GM12872 (cell line): ENCODE results near the gene LHFPL5.

ENCODE experiments used
- TF ChIP-seq, protein P1 (sequence below): IDR thresholded peaks from 3 replicates; pipeline ENCODE4 v1.5.1; 2011; ENCODE audit warnings: low read depth, mild to moderate bottlenecking, low read length, moderate library complexity; ENCODE audit not compliant: insufficient read depth

Gene LHFPL5

DNA sequence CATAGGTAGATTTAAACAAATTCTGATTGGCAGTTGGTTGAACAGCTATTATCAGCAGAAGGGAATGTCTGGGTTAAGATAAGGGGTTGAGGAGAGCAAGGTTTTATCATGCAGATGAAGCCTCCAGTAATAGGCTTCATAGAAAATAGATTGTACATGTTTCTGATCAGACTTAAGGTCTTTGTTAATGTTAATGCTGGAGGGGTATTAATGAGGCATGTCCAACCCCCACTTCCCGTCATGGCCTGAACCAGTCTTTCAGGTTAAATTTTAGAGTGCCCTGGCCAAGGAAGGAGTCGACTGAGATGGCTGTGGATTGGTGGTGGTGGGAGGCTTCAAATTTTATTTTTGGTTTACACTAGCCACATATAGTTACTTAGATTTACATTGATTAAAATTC lies 21.0 kb upstream of the LHFPL5 start:
- TF ChIP-seq, protein P1, sequence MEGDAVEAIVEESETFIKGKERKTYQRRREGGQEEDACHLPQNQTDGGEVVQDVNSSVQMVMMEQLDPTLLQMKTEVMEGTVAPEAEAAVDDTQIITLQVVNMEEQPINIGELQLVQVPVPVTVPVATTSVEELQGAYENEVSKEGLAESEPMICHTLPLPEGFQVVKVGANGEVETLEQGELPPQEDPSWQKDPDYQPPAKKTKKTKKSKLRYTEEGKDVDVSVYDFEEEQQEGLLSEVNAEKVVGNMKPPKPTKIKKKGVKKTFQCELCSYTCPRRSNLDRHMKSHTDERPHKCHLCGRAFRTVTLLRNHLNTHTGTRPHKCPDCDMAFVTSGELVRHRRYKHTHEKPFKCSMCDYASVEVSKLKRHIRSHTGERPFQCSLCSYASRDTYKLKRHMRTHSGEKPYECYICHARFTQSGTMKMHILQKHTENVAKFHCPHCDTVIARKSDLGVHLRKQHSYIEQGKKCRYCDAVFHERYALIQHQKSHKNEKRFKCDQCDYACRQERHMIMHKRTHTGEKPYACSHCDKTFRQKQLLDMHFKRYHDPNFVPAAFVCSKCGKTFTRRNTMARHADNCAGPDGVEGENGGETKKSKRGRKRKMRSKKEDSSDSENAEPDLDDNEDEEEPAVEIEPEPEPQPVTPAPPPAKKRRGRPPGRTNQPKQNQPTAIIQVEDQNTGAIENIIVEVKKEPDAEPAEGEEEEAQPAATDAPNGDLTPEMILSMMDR: no peak

DNA sequence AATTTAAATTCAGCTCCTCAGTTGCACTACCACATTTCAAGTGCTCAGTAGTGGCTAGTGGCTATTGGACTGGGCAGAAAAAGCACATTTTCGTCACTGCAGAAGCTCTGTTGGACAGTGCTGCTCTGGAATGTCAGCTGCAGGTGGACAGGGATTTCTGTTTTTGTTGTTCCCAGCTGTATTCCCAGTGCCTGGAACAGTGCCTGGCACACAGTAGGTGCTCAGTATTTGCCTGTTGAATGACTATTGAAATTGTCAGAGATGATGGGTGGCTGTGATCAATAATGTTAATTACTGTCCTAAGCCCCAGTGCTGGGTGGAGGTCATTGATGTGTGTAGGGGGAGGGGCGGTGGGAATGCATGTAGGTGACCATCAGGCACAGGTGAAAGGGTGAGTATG lies 18.9 kb upstream of the LHFPL5 start:
- TF ChIP-seq, protein P1: no peak

DNA sequence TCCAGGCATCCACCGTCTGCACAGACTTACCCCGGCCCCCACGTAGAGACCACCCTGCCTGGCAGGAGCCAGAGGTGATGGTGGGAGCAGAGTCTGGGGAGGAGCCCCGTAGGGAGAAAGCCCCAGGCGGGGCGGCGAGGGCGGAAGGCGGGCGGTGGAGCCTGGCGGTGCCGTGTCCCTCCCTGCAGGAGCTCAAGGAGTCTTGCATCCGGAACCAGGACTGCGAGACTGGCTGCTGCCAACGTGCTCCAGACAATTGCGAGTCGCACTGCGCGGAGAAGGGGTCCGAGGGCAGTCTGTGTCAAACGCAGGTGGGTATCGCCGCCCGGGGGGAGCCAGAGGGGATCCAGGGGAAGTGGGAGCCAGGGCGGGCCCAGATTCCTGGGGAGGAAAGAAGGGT lies 18.3 kb upstream of the LHFPL5 start:
- TF ChIP-seq, protein P1: no peak

DNA sequence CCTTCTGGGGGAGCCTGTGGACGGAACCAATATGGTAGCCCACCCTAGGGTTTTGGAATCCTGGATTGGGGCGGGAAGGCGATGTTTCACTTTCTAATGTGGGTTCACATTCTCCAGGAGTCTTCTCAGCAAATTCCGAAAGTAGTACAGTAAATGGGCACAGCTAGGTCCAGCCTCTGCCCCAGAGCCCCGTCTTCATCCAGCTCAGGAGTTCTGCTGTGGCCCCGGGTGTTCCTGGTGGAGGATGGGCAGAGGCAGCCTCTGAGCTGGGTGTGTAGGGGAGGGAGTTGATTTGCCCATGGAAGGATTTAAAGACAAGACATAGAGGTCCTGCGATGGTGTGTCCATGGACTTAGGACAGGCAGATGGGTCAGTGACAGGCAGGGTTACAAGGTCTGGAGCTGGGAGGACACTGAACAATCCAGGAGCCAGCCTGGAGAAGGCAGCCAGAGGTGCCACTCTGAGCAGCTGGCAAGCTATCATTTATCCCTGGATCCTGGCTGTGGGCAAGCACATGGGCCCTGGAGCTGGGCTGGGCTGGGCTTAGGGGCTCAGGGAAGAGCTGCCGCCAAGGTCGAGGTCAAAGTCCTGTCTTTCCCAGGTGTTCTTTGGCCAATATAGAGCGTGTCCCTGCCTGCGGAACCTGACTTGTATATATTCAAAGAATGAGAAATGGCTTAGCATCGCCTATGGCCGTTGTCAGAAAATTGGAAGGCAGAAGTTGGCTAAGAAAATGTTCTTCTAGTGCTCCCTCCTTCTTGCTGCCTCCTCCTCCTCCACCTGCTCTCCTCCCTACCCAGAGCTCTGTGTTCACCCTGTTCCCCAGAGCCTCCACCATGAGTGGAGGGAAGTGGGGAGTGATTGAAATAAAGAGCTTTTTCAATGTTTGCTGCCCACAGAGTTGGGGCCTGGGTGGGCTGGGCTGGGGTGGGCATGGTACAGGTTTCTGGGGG lies 17.6 kb upstream of the LHFPL5 start:
- TF ChIP-seq, protein P1: no peak

DNA sequence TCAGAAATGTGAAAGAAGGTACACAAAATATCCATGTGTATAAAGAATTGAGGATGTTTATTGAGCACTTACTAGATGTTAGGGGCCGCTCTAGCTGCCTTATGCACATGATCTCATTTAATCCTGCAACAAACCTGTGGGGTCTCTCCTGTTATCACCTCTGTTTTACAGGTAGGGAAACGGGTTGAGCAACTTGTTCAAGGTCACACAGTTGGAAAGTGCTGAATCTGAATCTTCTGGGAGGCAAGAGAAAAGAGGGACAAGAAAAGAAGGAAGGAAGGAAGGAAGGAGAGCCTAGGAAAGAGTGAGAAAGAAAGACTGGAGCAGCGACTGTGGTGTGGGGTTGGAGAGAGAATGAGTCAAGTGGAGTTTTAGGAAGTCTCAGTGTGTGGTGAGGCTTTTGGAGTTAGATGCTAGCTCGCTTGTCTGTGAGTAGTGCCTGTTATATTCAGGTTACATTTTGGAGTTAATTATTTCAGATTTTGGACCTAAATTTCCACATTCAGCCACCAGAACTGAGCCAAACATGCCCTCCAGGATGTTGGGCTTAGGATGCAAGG lies 16.6 kb upstream of the LHFPL5 start:
- TF ChIP-seq, protein P1: no peak

DNA sequence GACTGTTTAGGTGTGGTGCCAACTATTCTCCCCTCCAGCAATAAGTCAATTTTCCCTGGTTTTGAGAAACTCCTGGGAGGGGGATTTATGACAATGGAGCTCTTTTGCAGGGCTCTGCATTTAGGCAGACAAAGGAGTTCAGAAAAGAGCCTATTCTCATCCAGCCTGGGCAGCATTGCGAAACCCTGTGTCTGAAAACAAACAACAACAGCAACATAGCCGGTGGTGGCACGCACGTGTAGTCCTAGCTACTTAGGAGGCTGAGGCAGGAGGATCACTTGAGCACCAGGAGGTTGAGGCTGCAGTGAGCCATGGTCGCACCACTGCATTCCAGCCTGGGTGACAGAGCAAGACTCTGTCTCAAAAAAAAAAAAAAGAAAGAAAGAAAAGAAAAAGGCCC lies 14.5 kb upstream of the LHFPL5 start:
- TF ChIP-seq, protein P1: no peak

DNA sequence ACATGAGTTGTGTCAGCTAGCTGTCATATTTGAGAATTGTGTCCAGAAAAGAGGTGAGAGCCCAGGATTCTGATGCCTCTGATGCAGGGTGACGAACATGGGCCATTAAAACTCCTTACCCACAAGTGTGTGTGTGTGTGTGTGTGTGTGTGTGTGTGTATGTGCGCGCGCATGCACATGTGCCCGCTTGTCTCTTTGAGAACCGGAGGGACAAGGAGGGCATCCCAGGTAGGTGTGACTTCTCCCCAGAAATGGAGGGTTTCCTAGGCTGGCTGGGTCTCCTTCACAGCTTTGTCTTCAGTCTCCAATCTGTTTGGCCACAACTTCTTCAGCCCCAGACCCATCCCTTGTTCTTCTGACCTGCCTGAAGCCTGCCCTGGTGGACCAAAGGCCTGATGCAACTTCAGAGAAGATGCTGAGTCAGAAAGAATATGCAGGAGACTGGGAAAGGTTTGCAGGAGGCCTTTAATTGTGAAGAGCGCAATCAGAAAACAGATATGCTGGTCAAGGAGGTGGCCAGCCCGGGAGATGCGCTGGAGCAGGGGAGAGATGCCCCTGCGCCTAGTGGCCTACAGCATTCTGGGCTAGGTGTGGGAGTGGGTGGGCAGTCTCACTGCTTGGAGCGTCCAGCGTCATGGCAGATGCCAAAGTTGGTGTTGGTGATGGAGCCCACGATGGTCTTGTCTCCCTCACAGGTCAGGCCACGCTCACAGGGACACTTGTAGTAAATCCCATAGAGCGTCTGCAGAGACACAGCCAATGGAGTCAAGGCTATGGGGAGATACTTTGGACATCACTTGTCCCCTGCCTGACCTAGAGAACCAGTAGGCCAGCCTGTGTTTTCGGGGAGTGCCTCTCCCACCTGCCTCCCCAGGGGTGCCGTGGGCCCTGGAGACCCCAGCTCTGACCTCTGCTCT lies 10.4 kb upstream of the LHFPL5 start:
- TF ChIP-seq, protein P1: no peak
